Psoas muscle (tissue), 8 donors: ENCODE data around the gene SGCE. TPM values are rescaled to one million over a fixed set of nuclear protein-coding genes. Genes with fewer than 3 reads are reported as not detected.

Experiments
- ATAC-seq, 4 donors: fragments of 200-7000 bp; cut with Tn5 transposase; one replicate each; pipeline ENCODE4 v1.9.1; 2020; ENCODE audit warnings: moderate library complexity in 3 of 4, mild to moderate bottlenecking in 2 of 4
- DNase-seq, 2 donors: peaks; one replicate each; pipeline ENCODE4 v3.0.0-alpha.2; 2020
- H3K27ac ChIP-seq: fragments of 200-600 bp; one replicate; pipeline ENCODE4 v1.8.0; 2022
- H3K27me3 ChIP-seq, 3 donors: fragments of 200-600 bp in 1 of 3; one replicate each; pipeline versions ENCODE4 v1.6.1 to v1.8.0; 2013 to 2022; ENCODE audit warnings: low read length in 2 of 3, mild to moderate bottlenecking in 2 of 3, moderate library complexity in 1 of 3; ENCODE audit not compliant: insufficient read depth in 3 of 3
- H3K36me3 ChIP-seq, 2 donors: fragments of 200-600 bp in 1 of 2; one replicate each; pipeline versions ENCODE4 v1.6.1 to v1.8.0; 2013 to 2022; ENCODE audit warnings: low read depth in 1 of 2, mild to moderate bottlenecking in 1 of 2, moderate library complexity in 1 of 2; ENCODE audit not compliant: insufficient read depth in 1 of 2
- H3K4me1 ChIP-seq: fragments of 200-600 bp; one replicate; pipeline ENCODE4 v1.8.0; 2022
- H3K4me3 ChIP-seq: fragments of 200-600 bp; one replicate; pipeline ENCODE4 v1.8.0; 2022; ENCODE audit warnings: mild to moderate bottlenecking
- H3K9me3 ChIP-seq: fragments of 200-600 bp; one replicate; pipeline ENCODE4 v1.8.0; 2022
- CTCF ChIP-seq: fragments of 200-600 bp; IDR thresholded peaks from one replicate; pipeline ENCODE4 v1.8.0; 2022; ENCODE audit warnings: antibody characterized with exemption
- WGBS, 3 donors: extraction: QIAGEN DNeasy Blood & Tissue Kit; methylation state at CpG; one replicate each; pipeline versions ENCODE4 v1.1.6 to v1.1.7; 2013; 5-methylcytosine and 5-hydroxymethylcytosine counted together
- intact Hi-C, 2 donors: fragments of 100-400 bp; cut with DNase I; formaldehyde crosslinking; loops; one replicate each; pipeline versions ENCODE4 v1.11.0 to v1.14.2; 2022
- polyA plus RNA-seq, 3 donors: library from polyadenylated mRNA; stranded (reverse); fragments of 200-250 nt; gene quantifications; one replicate each; pipeline ENCODE4 v1.2.3, GENCODE V29; 2013
- total RNA-seq, 4 donors: library from RNA; stranded (reverse); fragmentation: NEBNext Ultra II Directional in 2 of 4; extraction: Animal tissue kit (Norgen Biotek cat#: 25700) in 2 of 4; gene quantifications; one replicate each; pipeline versions ENCODE4 v1.2.1 to v1.2.4, GENCODE V29; 2021 to 2023
- donor health status: healthy with polysubstance abuse.
- donor health status: DM: no; HTN: no; CAD: no; lungs with moderate emphysema.
- donor health status: Bipolar disorder and iron deficiency.
- donor health status: healthy.
- donor health status: DM: yes; HTN: yes; CAD: no.
- donor health status: DM: no; HTN: no; CAD: no.
- donor health status: DM: no; HTN: no; CAD: no.
- donor health status: DM: yes; HTN: yes; CAD: no.

Gene SGCE
- total and polyA plus RNA-seq, 7 donors, result 3.9 to 13.0 (median 6.1) TPM

- H3K4me3 ChIP-seq, result no peak overlapping the region
- H3K9me3 ChIP-seq, result no peaks in the 10 kb centered on the region
- ATAC-seq, result no peak
- no peak for DNase-seq
- intact Hi-C loops, result no loop called here
- TF ChIP-seq CTCF, result no peak
- 97 to 98% (median 98%) methylated on average over 1 of the region's 1 CpG for WGBS, 3 donors
- no peaks in the 10 kb centered on the region for H3K4me1 ChIP-seq
- no peak overlapping the region for H3K27ac ChIP-seq
- H3K36me3 ChIP-seq, result peaks cover 0 to 33% of the 10 kb centered on the region in 2 donors
- no peaks in the 10 kb centered on the region for H3K27me3 ChIP-seq
Measured at GRCh38 chr7:94559972-94560371, 96.0 kb downstream of the SGCE start.

GRCh38 chr7:94557215-94557614, 98.7 kb downstream of the SGCE start:
- H3K27me3 ChIP-seq, result no peaks in the 10 kb centered on the region
- H3K4me3 ChIP-seq, result no peak overlapping the region
- intact Hi-C loops, result no loop called here
- peaks cover 0 to 61% of the 10 kb centered on the region in 2 donors for H3K36me3 ChIP-seq
- H3K9me3 ChIP-seq, result no peaks in the 10 kb centered on the region
- no peak for ATAC-seq
- no peak overlapping the region for H3K27ac ChIP-seq
- no peak for DNase-seq
- TF ChIP-seq CTCF, result no peak
- H3K4me1 ChIP-seq, result no peaks in the 10 kb centered on the region

- TF ChIP-seq CTCF, result no peak
- Histone ChIP-seq H3K4me1 (no peaks in the 10 kb centered on the region), H3K27ac (no peak overlapping the region), H3K4me3 (no peak overlapping the region), H3K9me3 (no peaks in the 10 kb centered on the region), H3K27me3 (no peaks in the 10 kb centered on the region), H3K36me3 (peaks cover 0 to 73% of the 10 kb centered on the region in 2 donors)
- ATAC-seq (no peak), DNase-seq (no peak)
- intact Hi-C loops, result no loop called here
- WGBS, 3 donors, result 86 to 90% (median 87%) methylated on average over 2 of the region's 2 CpGs
Measured at GRCh38 chr7:94556028-94556427, 99.9 kb downstream of the SGCE start.

GRCh38 chr7:94547126-94547525, 108.8 kb downstream of the SGCE start:
- TF ChIP-seq CTCF, result no peak
- Histone ChIP-seq H3K27ac (no peak overlapping the region), H3K4me1 (no peaks in the 10 kb centered on the region), H3K9me3 (no peaks in the 10 kb centered on the region), H3K4me3 (no peak overlapping the region), H3K36me3 (peaks cover 0 to 42% of the 10 kb centered on the region in 2 donors), H3K27me3 (no peaks in the 10 kb centered on the region)
- ATAC-seq (peak in 1 of 4 donors; percentile 57), DNase-seq (no peak)
- intact Hi-C loops, result no loop called here
- WGBS, 3 donors, result 52 to 80% (median 61%) methylated on average over 1 of the region's 1 CpG

GRCh38 chr7:94540428-94540827, 115.5 kb downstream of the SGCE start:
- 31 to 59% (median 56%) methylated on average over 1 of the region's 1 CpG for WGBS, 3 donors
- intact Hi-C loops, result no loop called here
- Histone ChIP-seq H3K36me3 (peaks cover 0 to 41% of the 10 kb centered on the region in 2 donors), H3K9me3 (no peaks in the 10 kb centered on the region), H3K27me3 (no peaks in the 10 kb centered on the region), H3K27ac (no peak overlapping the region), H3K4me1 (no peaks in the 10 kb centered on the region), H3K4me3 (no peak overlapping the region)
- no peak for TF ChIP-seq CTCF
- no peak for DNase-seq
- ATAC-seq, result no peak
